Hepatocyte (in vitro differentiated cells): ENCODE data around the gene ITGA1.

Source experiments
- EZH2phosphoT487 ChIP-seq: fragments of 200-600 bp; sonication (generic); IDR thresholded peaks from one replicate; pipeline ENCODE4 v1.6.1; 2018; ENCODE audit warnings: antibody characterized with exemption, mild to moderate bottlenecking, low read depth, moderate library complexity; ENCODE audit not compliant: unreplicated experiment, severe bottlenecking
- TF ChIP-seq, protein P1 (sequence below): fragments of 200-600 bp; sonication (generic); IDR thresholded peaks from 2 replicates; pipeline ENCODE4 v1.5.1; 2016; ENCODE audit warnings: antibody characterized with exemption, mild to moderate bottlenecking; ENCODE audit not compliant: poor library complexity

GRCh38 chr5:52885614-52886013 lies 97.9 kb downstream of the ITGA1 start:
- TF ChIP-seq EZH2phosphoT487 = no peak
- TF ChIP-seq, protein P1, sequence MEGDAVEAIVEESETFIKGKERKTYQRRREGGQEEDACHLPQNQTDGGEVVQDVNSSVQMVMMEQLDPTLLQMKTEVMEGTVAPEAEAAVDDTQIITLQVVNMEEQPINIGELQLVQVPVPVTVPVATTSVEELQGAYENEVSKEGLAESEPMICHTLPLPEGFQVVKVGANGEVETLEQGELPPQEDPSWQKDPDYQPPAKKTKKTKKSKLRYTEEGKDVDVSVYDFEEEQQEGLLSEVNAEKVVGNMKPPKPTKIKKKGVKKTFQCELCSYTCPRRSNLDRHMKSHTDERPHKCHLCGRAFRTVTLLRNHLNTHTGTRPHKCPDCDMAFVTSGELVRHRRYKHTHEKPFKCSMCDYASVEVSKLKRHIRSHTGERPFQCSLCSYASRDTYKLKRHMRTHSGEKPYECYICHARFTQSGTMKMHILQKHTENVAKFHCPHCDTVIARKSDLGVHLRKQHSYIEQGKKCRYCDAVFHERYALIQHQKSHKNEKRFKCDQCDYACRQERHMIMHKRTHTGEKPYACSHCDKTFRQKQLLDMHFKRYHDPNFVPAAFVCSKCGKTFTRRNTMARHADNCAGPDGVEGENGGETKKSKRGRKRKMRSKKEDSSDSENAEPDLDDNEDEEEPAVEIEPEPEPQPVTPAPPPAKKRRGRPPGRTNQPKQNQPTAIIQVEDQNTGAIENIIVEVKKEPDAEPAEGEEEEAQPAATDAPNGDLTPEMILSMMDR = no peak
